SK-N-SH treated with all-trans-retinoic acid at 6 μM for 48 hours (cell line): ENCODE data around the gene CCDC159.

Experiments used
- RARB ChIP-seq: fragments of 250-450 bp; sonication (Bioruptor Pico); IDR thresholded peaks from 2 replicates; pipeline ENCODE4 v1.8.0; 2021; ENCODE audit warnings: mild to moderate bottlenecking, moderate library complexity
- ZC3H10 ChIP-seq: fragments of 250-450 bp; sonication (Bioruptor Pico); IDR thresholded peaks from 2 replicates; pipeline ENCODE4 v1.5.1; 2021; ENCODE audit warnings: mild to moderate bottlenecking, moderate library complexity

- TF ChIP-seq ZC3H10 (CRISPR knock-in tag) (no peak), RARB (CRISPR knock-in tag) (no peak)
These were observed 29.0 kb downstream of the CCDC159 start for GRCh38 chr19:11375143-11375948.
